DOHH2 (cell line): ENCODE results near the gene CPNE2.

Experiments
- EZH2phosphoT487 ChIP-seq: fragments of 200-600 bp; sonication (generic); IDR thresholded peaks from 2 replicates; pipeline ENCODE4 v1.6.1; 2017; ENCODE audit warnings: borderline replicate concordance, mild to moderate bottlenecking, antibody characterized with exemption, low read length, moderate library complexity, mixed read lengths
- TF ChIP-seq, protein P1 (sequence below): fragments of 200-600 bp; sonication (generic); IDR thresholded peaks from one replicate; pipeline ENCODE4 v1.5.1; 2014; ENCODE audit warnings: antibody characterized with exemption, mild to moderate bottlenecking, low read depth, low read length; ENCODE audit not compliant: poor library complexity, severe bottlenecking

- TF ChIP-seq, protein P1, sequence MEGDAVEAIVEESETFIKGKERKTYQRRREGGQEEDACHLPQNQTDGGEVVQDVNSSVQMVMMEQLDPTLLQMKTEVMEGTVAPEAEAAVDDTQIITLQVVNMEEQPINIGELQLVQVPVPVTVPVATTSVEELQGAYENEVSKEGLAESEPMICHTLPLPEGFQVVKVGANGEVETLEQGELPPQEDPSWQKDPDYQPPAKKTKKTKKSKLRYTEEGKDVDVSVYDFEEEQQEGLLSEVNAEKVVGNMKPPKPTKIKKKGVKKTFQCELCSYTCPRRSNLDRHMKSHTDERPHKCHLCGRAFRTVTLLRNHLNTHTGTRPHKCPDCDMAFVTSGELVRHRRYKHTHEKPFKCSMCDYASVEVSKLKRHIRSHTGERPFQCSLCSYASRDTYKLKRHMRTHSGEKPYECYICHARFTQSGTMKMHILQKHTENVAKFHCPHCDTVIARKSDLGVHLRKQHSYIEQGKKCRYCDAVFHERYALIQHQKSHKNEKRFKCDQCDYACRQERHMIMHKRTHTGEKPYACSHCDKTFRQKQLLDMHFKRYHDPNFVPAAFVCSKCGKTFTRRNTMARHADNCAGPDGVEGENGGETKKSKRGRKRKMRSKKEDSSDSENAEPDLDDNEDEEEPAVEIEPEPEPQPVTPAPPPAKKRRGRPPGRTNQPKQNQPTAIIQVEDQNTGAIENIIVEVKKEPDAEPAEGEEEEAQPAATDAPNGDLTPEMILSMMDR, result no peak
- no peak for TF ChIP-seq EZH2phosphoT487
Measured at GRCh38 chr16:57178196-57178595, 85.8 kb downstream of the CPNE2 start.
